Measurements from ENCODE around the gene C1QTNF6.

DNA sequence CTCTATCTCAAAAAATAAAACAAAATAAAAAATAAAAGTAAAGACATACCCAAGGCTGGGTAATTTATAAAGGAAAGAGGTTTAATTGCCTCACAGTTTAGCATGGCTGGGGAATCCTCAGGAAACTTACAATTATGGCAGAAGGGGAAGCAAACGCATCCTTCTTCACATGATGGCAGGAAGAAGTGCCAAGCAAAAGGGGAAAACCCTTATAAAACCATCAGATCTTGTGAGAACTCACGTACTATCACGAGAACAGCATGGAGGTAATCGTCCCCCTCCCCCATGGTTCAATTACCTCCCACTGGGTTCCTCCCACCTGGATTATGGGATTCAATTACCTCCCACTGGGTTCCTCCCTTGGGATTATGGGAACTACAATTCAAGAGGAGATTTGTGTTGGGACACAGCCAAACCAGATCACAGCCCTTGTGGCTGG is 32.5 kb upstream of the C1QTNF6 start:
- TF ChIP-seq EZH2 (IDR thresholded peaks at IDR 0.05; ENCODE audit: borderline replicate concordance, low read depth, low read length, severe bottlenecking) = no peak
- TF ChIP-seq, protein P1, sequence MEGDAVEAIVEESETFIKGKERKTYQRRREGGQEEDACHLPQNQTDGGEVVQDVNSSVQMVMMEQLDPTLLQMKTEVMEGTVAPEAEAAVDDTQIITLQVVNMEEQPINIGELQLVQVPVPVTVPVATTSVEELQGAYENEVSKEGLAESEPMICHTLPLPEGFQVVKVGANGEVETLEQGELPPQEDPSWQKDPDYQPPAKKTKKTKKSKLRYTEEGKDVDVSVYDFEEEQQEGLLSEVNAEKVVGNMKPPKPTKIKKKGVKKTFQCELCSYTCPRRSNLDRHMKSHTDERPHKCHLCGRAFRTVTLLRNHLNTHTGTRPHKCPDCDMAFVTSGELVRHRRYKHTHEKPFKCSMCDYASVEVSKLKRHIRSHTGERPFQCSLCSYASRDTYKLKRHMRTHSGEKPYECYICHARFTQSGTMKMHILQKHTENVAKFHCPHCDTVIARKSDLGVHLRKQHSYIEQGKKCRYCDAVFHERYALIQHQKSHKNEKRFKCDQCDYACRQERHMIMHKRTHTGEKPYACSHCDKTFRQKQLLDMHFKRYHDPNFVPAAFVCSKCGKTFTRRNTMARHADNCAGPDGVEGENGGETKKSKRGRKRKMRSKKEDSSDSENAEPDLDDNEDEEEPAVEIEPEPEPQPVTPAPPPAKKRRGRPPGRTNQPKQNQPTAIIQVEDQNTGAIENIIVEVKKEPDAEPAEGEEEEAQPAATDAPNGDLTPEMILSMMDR (IDR thresholded peaks at IDR 0.05; ENCODE audit: extremely low read depth in 1 of 2, insufficient read depth in 1 of 2, low read depth in 1 of 2, low read length in 2 of 2) = no peak

Measured in endothelial cell of umbilical vein (primary cell).